Measurements from ENCODE around the gene PRKCB.

Gene PRKCB

DNA sequence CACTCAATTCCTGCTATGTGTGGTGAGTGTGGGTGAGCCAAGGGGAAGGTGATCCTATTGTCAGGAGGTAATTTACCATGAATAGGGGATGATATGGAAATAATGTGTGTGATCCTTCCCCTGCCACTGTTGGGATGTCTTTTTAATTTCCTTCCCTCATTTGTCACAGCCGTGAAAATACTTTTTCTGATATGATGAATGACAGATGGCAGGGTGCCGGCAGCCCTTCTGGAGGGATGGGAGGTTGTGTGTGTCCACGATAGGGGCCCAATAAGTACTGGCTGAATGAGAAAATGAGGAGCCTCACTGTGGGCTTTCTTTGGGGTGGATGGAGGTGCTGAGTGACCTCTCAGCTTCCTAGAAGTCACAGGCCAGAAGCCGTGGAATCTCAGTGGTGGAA lies 109.5 kb downstream of the PRKCB start:
- no peak for DNase-seq

DNA sequence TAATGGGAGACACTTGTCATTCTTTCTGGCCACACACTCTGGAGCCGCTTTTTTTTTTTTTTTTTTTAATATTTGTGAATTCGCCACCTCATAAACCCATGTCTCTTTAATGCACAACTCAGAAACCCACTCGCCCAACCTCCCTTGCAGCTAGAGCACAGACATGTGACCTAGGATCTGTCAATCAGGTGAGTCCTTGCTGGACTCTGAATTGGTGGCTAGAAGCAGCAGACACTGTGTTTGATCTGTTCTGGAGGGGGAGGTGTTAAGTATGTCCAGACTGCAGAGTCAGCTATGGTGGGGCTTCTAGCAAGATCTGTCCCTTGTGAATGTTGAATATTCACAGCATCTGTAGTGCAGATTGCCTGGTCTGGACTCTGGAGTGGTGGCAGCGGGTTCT lies 112.1 kb downstream of the PRKCB start:
- DNase-seq: peak; percentile 27

DNA sequence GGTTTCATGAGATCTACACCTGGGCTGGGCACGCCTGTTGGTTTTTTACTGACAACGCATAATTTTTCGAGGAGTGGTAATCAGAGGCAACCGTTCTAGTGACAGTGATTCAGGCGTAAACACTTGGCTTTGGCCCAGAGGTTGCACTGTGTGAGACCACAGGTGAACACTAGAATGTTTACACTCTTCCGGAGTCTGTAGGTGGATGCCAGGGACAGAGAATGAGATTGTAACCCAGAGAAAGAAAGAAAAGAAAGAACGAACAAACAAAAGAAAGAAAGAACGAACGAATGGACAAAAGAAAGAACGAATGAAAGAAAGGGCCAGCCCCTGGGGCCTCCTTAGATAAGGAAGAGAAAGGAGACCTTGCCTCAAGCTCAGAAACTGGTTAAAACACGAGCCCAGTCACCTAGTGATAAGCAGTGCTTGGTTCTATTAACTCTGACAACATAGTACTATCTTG lies 113.2 kb downstream of the PRKCB start:
- peak; percentile 30 for DNase-seq

DNA sequence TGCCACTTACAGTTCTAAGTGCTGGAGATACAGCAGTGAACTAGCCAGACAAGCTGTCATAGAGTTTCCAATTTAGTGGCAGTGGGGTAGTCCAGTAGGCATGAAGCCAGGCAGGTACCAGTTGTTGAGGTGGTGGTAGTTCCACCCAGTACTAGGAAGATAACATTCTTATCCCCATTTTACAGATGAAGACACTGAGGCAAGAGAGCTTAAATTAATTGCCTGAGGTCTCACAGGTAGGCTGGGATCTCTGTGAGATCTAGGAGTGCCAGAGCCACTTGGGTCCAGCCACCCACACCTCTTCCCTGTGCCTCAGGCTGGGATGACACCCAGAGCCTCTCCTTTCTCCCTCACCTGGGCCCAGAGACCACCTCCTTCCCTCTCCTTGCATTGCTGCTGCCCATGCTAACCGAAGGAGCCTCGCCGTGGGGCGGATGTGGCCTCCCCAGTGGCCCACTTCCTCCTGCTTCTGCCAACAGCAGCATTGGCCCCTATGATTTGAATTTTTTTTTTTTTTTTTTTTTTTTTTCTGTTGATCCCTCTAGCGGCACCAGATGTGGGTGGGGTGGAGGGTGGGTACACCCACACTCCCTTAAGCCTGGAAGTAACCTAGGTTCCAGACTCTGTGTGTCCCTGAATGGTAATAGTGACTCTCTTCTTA lies 114.0 kb downstream of the PRKCB start:
- no peak for DNase-seq

DNA sequence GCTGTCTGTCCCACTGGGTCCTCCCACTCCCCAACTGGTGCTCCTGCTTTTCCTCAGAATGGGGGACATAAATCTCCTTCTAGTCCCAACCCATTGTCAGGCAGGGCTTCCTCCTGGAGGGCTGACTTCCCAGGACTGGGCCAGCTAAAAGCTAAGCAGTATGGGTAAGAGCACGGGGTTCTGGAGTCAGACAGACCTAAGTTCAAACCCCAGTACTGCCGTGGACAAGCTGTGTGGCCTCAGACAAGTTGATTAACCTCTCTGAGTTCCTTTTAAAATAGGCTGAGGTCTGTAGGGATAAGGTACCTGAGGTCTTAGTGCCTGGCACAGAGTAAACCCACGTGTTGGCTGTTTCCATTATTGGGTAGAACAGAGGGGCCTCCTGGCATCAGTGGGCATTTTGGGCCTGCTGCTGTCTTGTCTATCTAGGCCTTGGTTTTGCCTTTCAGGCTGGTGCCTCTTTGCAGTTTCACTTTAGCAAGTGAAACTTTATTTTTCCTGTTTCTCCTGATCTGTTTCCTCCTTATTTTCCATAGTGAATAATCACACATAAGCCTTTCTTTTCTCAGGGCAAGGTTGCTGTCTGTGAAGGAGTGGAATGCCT lies 114.6 kb downstream of the PRKCB start:
- no peak for DNase-seq

DNA sequence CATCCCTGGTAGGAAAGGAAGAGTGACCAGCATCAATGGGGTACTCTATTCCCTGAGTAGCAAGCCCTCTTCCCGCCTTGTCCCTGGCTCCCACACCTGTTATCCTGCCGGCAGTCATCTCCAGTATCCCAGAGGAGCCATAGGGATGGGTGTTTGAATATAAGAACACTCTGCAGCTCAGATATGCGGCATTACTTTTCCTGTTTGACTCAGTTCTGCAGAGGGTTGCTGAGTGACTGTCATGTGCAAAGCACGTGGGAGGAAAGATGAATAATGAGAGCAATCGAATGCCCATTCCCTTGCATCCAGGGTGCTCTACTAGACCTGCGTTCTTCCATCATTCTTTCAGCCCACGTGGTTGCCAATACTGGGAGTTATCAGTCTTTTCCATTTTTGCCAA lies 115.1 kb downstream of the PRKCB start:
- no peak for DNase-seq

DNA sequence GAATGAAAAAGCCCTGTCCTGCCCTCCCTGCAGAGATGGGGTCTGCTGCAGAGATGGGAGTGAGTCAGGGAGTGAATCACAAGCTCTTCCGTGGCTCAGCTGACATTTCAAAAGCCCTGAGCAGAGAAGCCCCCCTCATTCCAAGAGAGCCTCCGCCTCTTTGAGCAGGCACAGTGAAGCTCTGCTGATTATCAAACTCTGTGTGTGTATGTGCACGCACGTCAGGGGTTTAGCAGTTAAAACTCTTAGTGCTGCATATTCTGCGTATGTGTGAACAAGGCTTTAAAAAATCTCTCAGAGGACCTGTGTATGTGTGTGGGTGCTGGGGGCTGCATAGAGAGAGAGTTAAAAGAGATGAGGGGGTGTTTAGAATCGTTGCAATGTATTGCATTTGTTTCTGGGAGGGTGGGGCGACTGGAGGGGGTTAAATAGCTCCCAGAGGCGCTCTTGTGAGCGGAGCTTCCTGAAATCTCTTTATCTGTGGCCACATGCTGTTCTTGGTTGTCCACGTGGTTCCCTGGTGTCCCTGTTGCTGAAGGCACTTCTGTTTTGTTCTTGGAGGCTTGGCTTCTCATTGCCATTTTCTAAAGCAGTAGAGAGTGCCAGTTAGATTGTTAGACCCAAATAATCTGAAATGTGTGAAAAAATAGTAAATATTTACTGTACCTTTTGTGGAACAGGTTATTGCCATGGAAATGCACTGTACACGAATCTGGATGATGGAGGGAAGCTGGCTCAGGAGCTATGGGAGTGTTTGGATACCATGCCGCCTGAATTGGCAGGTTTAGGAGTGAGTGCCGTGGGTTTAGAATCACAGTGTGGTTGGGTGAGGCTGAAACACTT lies 116.6 kb downstream of the PRKCB start:
- DNase-seq: no peak

DNA sequence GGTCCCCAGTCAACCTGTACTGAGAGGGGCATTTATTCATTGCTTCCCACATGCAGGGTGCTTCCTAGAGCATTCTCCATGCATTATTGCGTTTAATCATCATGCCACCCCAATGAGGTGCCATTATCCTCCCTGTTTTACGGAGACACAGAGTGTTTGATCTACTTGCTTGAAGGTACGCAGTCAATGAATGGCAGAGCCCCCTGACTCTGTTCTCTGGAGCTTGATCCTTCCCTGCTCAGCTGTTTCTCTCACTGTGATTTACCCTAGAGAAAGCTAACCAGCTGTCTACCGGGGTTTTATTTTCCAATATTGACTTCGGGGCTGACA lies 117.2 kb downstream of the PRKCB start:
- no peak for DNase-seq

DNA sequence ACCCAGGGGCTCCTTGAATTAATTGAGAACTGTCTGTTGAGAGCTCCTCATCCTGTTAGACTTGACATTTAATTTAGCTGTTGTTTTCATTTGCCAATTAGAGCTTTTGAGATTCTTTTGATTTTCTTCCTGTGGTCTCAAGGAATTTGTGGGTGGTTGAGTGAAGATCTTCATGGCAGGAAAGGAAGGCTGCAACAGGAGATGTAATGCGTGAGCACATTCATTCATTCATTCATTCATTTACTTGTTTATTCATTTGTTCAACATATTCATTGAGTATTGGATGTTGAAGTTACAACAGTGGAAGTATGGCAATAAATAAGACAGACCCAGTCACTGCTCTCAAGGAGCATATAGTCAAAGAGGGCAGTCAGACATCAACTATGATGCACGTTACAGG lies 117.7 kb downstream of the PRKCB start:
- no peak for DNase-seq

DNA sequence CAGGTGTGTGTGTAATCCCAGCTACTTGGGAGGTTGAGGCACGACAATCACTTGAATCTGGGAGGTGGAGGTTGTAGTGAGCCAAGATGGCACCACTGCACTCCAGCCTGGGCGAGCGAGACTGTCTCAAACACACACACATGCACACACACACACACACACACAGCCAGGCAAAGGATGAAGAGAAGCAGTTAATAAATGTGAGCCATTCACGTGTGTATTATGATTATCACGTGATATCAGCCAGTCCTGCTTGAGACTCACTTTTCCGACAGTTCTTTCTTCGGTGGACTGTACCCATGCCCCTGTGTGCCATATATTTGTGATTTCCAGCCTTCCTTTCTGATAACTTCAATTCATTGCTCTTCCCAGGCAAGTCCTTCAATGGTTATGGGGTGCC lies 119.3 kb downstream of the PRKCB start:
- DNase-seq: no peak

DNA sequence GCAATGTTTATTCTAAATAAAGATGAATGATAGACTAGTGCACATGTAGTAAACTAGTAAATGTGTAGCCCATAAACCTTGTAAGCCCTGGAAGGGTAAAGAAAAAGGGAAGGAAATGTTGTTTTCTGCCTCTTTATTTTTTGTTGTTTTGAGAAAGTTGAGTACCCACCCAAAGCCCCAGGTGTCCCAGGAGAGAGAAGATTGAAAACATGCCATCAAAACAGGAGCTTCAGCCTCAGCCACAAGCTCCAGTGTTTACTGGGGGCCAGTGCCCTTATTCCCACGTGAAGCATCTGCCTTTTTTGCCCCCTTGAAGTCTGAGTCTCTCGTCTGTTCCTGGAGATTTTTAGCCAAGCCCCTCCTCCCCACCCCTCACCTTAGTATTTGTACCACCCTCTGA lies 121.5 kb downstream of the PRKCB start:
- DNase-seq: no peak

DNA sequence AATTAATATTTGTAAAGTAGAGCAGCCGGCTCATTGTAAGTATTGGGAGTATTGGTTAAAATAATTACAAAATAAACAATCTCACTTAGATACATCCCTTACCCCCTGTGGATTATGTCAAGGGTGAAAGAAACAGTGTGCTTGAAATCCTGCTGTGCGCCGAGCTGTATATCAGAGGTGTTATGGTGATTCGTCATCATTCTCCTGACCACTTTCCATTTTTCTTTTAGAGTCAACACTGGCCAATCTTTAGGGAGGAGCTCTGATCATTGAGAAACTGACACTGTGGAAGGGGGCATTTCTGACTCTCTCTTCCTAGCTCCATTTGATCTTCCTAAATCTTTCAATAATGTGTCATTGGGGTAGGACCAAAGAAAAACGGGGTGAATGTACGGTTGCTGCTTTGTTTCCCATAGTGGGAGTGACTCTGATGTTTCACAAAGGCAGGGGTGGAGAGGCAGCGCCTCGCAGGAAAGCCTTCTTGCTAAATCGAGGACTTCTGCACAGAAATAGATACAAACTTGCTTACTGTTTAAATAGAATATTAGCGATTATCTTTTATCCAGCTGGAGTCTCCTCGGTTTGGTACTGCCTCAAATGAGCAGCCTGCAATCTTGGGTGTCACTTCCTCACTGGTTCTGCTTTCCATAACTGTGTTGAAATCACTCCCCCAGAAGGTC lies 123.4 kb downstream of the PRKCB start:
- DNase-seq: no peak

DNA sequence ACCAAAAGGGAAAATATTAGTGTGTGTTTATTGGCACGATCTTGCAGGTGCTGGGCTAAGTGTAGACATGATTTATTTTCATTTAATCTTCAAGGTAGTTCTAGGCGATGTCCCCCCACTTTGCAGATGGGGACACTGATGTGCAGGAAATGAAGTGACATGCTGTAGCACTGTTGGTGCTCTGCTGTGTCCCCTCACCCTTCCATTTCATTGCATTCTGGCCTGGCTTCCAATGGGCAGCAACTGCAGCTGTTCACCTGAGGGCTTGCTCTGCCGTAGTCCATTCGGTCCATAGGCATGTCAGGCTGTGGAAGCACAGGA lies 123.9 kb downstream of the PRKCB start:
- DNase-seq: no peak

DNA sequence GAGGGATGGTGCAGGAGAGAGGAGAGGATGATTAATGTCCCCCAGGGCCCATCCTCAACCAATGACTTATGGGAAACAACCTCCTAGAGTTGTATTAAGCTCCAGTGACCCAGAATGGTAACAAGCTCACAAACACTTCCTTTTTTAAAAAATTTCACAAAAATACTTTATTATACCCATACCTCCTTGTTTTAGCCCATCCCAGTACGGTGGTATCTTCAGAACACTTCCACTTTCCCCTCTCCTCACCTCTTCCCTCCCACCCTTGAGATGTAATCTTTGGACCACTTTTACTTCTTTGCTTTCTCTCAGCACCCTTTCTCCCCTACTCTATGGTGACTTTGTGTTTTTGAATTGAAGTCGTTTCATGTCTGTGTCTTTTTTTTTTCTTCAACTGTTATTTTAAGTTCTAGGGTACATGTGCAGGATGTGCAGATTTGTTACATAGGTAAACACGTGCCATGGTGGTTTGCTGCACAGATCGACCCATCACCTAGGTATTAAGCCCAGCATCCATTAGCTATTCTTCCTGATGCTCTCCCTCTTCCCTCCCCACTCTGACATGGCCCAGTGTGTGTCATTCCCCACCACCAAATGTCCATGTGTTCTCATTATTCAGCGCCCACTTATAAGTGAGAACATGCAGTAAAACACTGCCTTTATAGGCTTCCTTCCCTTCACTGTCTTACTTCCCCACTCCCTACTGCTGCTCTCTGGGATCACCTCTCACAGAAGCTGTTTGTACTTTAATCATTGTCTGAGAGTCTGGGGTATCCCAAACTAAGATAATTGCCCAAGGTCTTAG lies 124.5 kb downstream of the PRKCB start:
- no peak for DNase-seq

DNA sequence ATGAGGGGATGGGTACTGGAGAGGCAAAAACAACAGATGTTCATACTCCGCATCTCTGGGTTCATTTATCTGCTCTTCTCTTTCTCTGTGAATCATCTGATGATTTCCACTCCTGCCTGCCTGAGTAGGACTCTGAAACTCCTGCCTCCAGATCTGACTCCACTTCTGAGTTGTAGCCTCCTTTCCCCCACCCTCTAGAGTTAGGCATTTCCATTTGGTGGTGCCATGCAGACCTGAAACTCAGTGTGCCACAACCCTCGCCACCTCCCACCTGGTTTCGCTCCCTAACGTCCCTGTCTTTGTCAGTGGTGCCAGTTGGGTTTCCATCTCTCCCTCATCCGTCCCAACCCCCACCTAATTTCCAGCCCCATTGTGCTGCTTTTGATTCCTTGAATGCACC lies 126.2 kb downstream of the PRKCB start:
- no peak for DNase-seq

DNA sequence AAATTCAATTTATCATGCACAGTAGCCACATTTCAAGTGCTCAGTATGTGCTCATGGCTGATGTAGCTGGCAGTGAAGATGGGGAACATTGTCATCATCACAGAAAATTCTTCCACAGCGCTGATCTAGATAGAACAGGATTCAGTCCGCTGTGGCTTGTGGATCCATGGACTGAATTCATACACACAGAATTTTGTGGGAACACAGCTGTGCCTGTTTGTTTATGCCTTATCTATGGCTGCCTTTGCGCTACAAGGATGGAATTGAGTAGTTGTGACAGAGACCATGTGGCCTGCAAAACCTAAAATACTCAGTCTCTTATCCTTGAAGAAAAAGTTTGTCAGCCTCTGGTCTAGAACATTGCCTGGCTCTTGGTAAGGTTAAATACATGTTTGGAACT lies 128.4 kb downstream of the PRKCB start:
- no peak for DNase-seq

DNA sequence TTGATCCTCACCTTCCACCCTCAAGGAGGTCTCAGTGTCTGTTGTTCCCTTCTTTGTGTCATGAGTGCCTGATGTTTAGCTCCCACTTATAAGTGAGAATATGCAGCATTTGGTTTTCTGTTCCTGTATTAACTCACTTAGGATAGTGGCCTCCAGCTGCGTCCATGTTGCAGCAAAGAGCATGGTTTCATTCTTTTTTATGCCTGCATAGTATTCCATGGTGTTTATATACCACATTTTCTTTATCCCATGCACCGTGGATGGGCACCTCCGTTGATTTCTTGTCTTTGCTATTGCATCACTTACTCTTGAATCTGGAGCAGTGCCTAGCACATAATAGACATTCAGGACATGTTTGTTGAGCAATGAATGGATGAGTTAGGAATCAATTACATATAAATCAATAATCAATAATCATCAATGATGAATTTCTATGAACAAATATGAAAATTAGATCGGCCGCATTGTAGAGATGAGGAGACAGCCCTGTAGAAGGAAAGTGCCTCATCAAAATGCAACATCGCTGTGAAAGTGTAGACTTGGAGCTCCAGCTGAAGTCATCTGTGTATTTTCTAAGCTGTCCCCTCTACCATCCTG lies 129.5 kb downstream of the PRKCB start:
- no peak for DNase-seq

DNA sequence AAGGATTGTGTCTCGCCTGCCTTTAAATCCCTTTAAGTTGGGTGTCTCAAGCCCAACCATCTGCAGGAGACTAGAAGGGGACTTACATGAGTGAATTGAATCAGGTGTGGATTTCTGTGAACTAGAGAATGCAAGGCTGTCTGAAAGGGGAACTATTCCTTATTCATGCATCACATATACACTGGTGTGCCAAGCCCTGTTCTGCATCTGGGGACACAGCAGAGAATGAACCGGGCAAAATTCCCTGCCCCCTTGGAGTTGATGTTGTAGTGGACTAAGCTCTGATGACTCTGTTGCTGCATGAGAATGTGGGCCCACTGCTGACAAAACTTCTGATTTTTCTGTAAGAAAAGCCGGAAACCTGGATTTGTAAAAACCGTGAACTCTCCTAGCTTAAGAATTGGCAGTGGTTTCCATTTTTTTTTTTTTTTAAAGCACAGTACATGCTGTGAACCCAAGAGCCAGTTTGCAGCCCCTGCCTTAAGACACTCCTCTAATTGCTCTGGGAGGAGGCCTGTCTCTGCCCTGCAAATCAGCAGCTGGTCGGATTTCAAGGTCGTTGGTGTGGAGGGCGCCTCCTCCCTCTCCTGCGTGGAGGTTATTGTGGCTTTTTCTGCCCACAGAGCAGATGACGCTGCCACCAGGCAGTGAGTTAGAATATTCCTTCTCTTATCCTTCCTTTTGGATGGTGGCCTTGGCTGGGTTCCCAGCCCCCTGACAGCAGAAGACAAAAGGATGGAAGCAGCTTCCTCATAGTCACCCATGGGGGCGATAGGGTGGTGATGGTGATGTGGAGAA lies 131.0 kb downstream of the PRKCB start:
- DNase-seq: no peak

DNA sequence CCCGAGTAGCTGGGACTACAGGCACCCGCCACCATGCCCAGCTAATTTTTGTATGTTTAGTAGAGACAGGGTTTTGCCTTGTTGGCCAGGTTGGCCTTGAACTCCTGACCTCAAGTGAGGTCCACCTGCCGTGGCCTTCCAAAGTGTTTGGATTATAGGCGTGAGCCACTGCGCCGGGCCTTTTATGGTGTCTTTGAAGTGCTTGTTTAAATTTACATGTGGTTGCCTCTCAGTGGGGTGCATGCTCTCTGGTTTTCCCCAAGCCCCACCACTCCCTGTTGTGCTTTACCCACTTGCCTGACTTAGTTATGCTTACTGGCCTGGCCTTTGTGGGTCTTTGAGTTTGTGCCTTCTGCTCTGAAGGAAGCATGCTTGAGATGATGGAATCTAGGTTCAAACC lies 132.0 kb downstream of the PRKCB start:
- no peak for DNase-seq

DNA sequence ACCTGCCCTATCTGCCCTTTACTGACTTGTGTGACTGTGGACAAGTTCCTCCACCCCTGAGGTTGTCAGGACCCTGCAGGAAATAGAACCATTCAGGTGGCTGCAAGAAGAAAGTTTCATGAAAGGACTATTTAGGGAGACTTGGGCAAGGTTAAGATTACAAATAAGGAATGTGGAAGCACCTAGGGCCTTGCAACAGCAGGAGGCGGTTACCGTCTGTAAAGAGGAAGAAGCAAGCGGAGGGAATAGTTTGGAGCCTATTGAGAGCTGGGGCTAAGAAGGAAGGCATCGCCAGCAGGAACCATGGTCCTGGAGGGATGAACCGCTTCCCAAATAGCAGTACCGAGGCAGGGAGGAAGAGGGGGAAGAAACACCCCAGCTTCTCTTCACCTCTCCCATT lies 132.4 kb downstream of the PRKCB start:
- DNase-seq: no peak

DNA sequence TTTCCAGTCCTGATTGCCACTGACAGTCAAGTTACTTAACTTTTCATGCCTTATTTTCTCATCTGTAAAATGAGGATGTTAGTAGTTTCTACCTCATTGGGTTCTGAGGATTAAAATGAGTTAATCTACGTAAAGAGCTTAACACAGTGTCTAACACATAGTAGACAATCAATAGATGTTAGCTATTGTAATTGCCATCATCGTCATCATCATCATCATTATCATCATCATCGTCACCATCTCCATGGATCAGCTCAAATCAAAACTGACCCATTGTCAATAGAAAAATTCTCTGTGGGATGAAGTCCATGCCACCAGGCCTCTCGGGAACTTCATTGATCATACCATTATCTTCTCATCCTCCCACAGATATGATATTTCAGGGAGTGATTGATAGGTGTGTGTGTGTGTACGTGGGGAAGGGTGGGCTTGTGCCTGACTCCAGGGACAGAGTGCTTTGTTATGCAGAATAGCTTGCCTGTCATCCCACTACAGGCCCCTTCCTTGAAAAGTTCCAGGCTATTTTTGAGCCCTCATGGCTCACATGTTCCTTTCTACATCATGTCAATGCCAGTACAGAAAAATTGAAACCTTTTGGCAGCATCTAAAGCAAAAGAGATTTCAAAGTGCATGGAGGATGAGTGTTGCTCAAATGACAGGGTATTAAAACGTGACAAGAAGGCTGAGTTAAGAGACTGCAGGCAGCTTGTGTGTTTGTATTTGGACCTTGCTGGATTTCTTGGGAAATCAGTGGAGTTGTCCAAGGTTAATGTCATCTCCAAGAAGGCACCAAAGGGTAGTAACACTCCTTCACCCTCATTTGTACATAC lies 133.9 kb downstream of the PRKCB start:
- DNase-seq: no peak
